Stimulated activated naive CD4-positive, alpha-beta T cell treated with Interleukin-2 at 50 U/mL for 16 hours (primary cell): ENCODE results near the gene CST3.

Source experiments
- DNase-seq: peaks from one replicate; lab custom pipeline; 2025; lab: John Stamatoyannopoulos, UW

The CST3 gene

GRCh38 chr20:23602241-23602640 lies 35.5 kb downstream of the CST3 start:
- no peak for DNase-seq

DNA sequence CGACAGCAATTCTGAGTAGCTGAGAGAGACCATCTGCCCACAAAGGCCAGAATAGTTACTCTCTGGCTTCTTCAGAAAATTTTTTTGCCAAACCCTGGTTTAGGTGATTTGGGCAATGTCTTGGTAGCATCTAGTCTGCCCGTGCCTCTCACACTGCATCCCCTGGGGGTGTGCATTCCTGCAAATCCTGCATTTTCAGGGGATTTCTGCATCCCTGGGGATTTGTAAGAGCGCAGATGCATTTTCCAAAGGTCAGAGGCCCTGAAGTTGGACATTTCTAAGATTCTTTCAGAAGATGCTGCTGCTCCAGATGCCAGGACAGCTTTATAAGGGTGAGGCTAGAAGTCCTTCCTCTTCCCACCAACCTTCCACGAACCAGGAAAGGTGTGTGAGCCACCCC lies 36.0 kb downstream of the CST3 start:
- DNase-seq = no peak

DNA sequence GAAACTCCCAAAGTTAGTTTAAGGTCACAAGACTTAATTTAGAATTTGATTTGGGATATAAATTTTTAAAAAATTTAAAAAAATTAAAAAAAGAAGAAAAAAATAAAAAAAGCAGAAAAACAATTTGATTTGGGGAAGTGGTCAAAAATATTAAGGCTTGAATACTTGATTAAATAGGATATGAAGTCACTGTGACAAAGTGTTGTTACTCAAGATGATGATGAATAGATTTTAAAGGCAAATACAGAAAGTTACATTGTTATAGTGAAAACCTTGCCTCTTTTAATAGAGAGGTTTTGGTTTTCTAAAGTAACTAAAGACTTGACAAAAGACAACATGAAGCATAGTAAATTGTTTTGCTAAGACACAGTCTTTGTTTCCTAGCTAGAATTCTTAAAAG lies 39.3 kb downstream of the CST3 start:
- no peak for DNase-seq

DNA sequence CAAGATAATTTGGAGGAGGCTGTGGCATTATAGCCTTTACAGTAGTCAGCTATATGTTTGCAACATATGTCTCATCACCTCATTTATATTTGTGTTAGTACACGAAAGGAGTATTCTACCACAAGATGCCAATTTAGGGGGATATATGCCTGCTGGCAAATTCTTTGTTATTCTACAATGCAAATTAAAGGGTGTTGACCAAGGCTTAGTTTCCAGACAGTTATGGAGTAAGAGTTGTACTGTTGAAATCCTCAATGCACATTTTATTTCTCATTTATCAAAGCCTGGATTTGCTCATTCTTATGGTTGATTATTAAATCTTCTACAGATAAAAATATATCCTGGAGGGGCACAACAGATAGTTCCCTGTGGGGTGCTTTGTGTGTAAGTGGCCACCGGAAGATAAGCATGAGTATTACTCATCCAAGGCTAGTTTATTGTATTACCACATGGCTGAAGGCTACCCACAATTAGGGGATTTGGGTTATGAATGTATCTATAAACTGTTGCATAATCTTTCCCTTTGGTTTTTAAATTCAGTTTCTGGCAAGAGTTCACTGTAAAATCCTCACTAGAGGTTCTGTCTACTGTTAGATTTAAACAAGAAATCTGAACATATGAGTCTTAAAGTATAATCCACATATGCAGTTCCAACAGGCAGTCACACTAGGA lies 41.0 kb downstream of the CST3 start:
- DNase-seq = no peak

DNA sequence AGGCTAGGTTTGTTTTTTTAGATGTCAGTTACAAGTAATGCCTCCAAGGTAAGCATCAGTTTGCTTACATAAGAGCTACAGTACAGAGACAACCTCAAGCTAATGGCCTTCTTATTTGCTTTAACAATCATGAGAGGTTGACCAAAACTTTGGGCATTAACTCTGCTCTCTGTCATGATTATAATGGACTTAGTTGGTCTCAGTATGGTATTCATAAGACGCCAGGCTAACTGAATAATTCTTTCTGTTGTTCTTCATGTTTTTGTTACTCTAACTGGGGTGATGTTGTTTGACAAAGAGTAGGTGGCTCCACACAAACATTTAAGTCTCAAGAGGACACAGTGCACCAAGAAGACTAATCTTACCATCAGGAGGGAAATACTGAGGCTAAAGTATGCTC lies 41.8 kb downstream of the CST3 start:
- no peak for DNase-seq

DNA sequence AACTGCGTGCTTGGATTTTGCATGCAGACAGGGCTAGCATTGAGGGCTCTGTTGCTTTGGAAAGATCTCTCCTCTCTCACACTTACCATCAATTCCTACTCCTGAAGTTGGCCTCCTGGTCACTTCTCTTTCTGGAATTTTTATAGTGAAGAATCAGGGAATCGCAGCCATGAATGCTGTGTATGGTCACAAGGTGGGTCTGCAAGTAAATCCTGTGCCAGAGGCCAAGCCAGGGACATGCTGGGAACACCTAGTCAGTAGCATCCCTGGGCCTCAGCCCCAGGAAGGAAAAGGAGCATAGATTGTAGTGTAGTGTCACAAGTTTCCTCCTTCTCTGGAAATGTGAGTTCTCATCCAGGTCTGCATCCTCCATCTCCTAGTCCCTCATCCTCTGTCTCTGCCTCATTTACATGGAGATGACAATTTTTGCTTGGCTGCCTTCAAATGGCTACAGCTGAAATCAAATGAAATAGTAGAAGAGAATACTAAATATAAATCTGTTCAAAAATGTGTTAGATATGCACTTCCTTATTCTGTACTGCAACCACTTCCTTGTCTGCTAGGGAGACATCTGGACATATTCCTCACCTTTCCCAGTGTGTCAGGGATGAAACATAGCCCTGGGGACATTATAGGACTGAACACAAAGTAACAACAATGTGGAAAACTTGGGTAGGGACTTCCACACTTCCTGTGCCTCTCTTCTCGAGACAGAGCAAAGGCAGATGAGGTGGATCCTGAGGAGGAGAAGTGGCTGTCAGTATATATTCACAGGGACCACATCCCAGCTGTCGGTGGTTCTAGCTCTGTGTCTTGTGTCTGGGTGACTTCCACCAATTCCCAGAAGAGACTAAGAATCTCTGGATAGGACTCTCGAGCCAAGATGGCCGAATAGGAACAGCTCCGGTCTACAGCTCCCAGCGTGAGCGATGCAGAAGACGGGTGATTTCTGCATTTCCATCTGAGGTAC lies 49.0 kb downstream of the CST3 start:
- DNase-seq = no peak

- no peak for DNase-seq
These were observed 50.1 kb downstream of the CST3 start for GRCh38 chr20:23587631-23588030.

- no peak for DNase-seq
These were observed 50.8 kb downstream of the CST3 start for GRCh38 chr20:23586735-23587525.

- no peak for DNase-seq
These were observed 51.7 kb downstream of the CST3 start for GRCh38 chr20:23585808-23586734.

DNA sequence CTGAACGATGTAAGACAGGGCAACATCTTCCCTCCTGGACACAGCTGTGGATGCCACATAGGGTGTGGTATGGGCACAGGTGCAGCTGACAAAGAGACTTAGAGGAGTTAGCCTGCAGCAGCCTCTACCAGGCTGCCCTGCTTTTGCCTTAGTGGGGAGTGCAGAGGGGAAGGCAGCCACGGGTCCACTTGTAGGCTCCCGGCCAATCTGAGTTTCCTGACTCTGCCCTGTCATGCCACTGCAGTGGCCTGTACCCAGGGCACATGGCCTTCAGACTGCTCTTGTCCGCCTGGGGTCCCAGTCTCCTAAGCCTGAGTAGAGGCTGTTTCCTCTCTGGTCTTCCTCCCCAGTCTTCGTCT lies 52.3 kb downstream of the CST3 start:
- no peak for DNase-seq

DNA sequence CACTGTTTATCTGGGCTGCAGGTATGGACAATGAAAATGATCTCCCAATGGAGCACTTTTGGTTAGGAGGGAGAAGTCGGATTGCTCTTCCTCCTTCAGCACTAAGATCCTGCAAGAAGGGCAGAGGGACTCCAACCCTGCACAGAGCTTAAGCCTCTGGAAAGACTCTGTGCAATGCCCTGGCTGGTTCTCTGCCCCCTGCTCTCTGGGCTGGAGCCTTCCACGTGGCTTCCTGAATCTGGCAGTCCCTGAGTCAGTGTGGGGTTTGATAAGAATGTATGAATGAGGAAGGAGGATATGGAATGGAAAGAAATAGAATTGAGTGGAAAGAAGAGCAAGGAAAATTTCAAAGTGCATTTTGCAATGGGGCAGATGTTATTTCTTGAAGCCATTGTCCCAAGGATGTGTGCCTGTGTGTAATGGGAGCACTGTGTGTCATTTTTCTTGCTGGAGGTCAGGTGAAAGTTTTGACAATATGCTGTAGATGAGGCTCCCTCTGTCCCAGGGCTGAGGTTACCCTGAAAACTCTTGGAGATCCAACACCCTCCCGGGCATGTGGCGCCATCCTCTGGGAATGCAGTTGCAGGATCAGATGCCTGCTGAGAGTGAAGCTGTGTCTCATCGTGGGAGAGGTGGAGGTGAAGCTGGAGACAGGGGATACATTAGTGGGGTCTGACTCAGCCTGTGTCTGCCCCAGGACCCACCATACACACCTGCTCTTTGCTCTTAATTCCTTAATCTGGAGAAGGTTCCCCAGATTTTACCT lies 53.1 kb downstream of the CST3 start:
- DNase-seq = no peak
